ENCODE data around the gene HIRA. TPM values are rescaled to one million over a fixed set of nuclear protein-coding genes. Genes with fewer than 3 reads are reported as not detected.

The HIRA gene
- total and polyA plus RNA-seq, 9 of the 15 experiments (the other 6 are each of a cell fraction or from before 2014, with no cell fraction given): 0.96 to 132 (median 58.4) TPM

DNA sequence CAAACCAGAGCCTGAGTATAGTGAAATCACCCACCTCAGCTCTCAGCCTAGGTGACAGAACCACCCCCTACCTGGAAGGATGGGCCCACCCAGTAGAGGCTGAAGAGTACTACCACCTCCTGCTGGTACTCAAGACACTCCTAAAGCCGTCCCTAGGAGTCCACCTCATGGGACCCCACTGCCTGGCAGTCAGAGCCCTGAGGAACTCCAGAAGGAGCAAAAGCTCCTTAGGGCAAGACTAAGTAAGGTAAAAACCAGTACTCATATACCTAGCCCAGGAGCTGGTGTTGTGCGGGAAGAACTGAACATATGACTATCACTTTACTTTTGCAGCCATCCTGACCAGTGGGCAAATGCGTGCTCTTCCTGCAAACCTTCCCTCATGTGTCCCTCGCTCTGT lies 36.3 kb downstream of the HIRA start:
- H4K20me1 ChIP-seq (replicated peaks; ENCODE audit: control insufficient read depth, insufficient read depth, low read length): 0 out of 2 replicates have a peak, but pooled peaks cover 5% of the 10 kb centered on the region
- no peak overlapping the region for H3K4me3 ChIP-seq
- in situ Hi-C loops (cut with MboI) (no loop called here), intact Hi-C loops (cut with micrococcal nuclease) (loop anchor here (5.0 to 10.0 kb wide), 2 partner anchors 82 to 230 kb away; partner anchors contain the start of genes CDC45 and UFD1)
- no peak overlapping the region for H2AFZ ChIP-seq (ENCODE audit: low read depth, low read length)
- FAIRE-seq (no peak), ATAC-seq (no peak), DNase-seq (ENCODE audit: extremely low read depth in 1 of 4, low spot score in 3 of 4) (no peak)
- no peak overlapping the region for H3K9ac ChIP-seq (ENCODE audit: insufficient read depth in 1 of 2, low read depth in 2 of 2, low read length in 2 of 2)
- BruUV-seq (replicated peaks): no TSS peak
- no peaks in the 10 kb centered on the region for H3K9me3 ChIP-seq (replicated peaks; ENCODE audit: control insufficient read depth, insufficient read depth, low read depth, low read length)
- H3K4me2 ChIP-seq (ENCODE audit: insufficient read depth, low read length): no peak overlapping the region
- H3K4me1 ChIP-seq (replicated peaks in 1 of 2; ENCODE audit: control insufficient read depth in 2 of 2, insufficient read depth in 2 of 2, low read length in 2 of 2): peaks cover 31 to 32% of the 10 kb centered on the region in 2 experiments
- H3K27ac ChIP-seq (ENCODE audit: extremely low read depth, low read depth, low read length): no peak overlapping the region; the same call in 2 of the 3 replicates
- no peaks in the 10 kb centered on the region for H3K27me3 ChIP-seq (ENCODE audit: control insufficient read depth in 2 of 2, insufficient read depth in 2 of 2, low read length in 2 of 2)
- WGBS (ENCODE audit: insufficient coverage, low coverage, missing lambda C conversion rate): 94% methylated on average over 4 of the region's 4 CpGs
- CTCF ChIA-PET (ENCODE audit: low intra/inter-chr PET ratio): no interaction called here
- H3K79me2 ChIP-seq (ENCODE audit: control insufficient read depth, insufficient read depth, low read length): peaks cover 15% of the 10 kb centered on the region; the same call in 2 of the 3 replicates
- POLR2A ChIA-PET: interaction anchor here (0.6 to 15.8 kb wide), 12 partner anchors 8 to 402 kb away, joined by 3 to 245 read pairs (median 8); partner anchors contain the start of genes HIRA and MRPL40
- peaks cover 11% of the 10 kb centered on the region for H3K9me1 ChIP-seq (ENCODE audit: control insufficient read depth, insufficient read depth, low read length)
- H3K36me3 ChIP-seq (ENCODE audit: control insufficient read depth, insufficient read depth, low read length): peaks cover 91% of the 10 kb centered on the region
- no peak for TF ChIP-seq DPF2 (IDR thresholded peaks at IDR 0.05)
- TF ChIP-seq KLF16 (IDR thresholded peaks at IDR 0.05): no peak
- no peak for TF ChIP-seq YY1 (IDR thresholded peaks at IDR 0.05; ENCODE audit: borderline replicate concordance in 1 of 3, control insufficient read depth in 1 of 3, extremely low read depth in 1 of 3, insufficient read depth in 3 of 3, insufficient read length in 1 of 3, insufficient replicate concordance in 2 of 3, low read depth in 1 of 3, low read length in 2 of 3)
- TF ChIP-seq ZC3H8 (IDR thresholded peaks at IDR 0.05): no peak
- no peak for TF ChIP-seq CBFB (CRISPR knock-in tag; IDR thresholded peaks at IDR 0.05)
- no peak for TF ChIP-seq MTF1 (CRISPR knock-in tag; IDR thresholded peaks at IDR 0.05; ENCODE audit: borderline replicate concordance)
- no peak for TF ChIP-seq ZNF140 (CRISPR knock-in tag; IDR thresholded peaks at IDR 0.05)
- no peak for TF ChIP-seq NR4A1 (CRISPR knock-in tag; IDR thresholded peaks at IDR 0.05)
- TF ChIP-seq NR4A1 (tag; IDR thresholded peaks at IDR 0.05): no peak
- no peak for TF ChIP-seq KDM4B (IDR thresholded peaks at IDR 0.05; ENCODE audit: borderline replicate concordance in 2 of 2, low read depth in 1 of 2)
- TF ChIP-seq HNRNPK (IDR thresholded peaks at IDR 0.05; ENCODE audit: low read depth, low read length, poor library complexity, severe bottlenecking): no peak
- no peak for TF ChIP-seq STAT5B (CRISPR knock-in tag; IDR thresholded peaks at IDR 0.05)
- no peak for TF ChIP-seq ZEB2 (IDR thresholded peaks at IDR 0.05)
- TF ChIP-seq POLR2B (IDR thresholded peaks at IDR 0.05; ENCODE audit: low read depth, partially characterized antibody): no peak
- no peak for TF ChIP-seq CBX5 (IDR thresholded peaks at IDR 0.05; ENCODE audit: borderline replicate concordance, low read depth)
- peak; percentile 20 for TF ChIP-seq CHD1 (IDR thresholded peaks at IDR 0.05; ENCODE audit: low read length)
- TF ChIP-seq ZBED1 (IDR thresholded peaks at IDR 0.05): 0 out of 2 replicates have a peak, but pooled peaks have one; percentile 58
- TF ChIP-seq ZNF263 (CRISPR knock-in tag; IDR thresholded peaks at IDR 0.05; ENCODE audit: borderline replicate concordance): no peak
- TF ChIP-seq, protein P1, sequence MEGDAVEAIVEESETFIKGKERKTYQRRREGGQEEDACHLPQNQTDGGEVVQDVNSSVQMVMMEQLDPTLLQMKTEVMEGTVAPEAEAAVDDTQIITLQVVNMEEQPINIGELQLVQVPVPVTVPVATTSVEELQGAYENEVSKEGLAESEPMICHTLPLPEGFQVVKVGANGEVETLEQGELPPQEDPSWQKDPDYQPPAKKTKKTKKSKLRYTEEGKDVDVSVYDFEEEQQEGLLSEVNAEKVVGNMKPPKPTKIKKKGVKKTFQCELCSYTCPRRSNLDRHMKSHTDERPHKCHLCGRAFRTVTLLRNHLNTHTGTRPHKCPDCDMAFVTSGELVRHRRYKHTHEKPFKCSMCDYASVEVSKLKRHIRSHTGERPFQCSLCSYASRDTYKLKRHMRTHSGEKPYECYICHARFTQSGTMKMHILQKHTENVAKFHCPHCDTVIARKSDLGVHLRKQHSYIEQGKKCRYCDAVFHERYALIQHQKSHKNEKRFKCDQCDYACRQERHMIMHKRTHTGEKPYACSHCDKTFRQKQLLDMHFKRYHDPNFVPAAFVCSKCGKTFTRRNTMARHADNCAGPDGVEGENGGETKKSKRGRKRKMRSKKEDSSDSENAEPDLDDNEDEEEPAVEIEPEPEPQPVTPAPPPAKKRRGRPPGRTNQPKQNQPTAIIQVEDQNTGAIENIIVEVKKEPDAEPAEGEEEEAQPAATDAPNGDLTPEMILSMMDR (IDR thresholded peaks at IDR 0.05 in 2 of 3, conservative IDR thresholded peaks at IDR 0.05 in 1 of 3; ENCODE audit: insufficient read depth in 2 of 3, low read depth in 1 of 3, low read length in 3 of 3): 0 out of 6 replicates have a peak, but pooled peaks of 1 of the 3 experiments have one; percentile 22
- TF ChIP-seq, protein P2, sequence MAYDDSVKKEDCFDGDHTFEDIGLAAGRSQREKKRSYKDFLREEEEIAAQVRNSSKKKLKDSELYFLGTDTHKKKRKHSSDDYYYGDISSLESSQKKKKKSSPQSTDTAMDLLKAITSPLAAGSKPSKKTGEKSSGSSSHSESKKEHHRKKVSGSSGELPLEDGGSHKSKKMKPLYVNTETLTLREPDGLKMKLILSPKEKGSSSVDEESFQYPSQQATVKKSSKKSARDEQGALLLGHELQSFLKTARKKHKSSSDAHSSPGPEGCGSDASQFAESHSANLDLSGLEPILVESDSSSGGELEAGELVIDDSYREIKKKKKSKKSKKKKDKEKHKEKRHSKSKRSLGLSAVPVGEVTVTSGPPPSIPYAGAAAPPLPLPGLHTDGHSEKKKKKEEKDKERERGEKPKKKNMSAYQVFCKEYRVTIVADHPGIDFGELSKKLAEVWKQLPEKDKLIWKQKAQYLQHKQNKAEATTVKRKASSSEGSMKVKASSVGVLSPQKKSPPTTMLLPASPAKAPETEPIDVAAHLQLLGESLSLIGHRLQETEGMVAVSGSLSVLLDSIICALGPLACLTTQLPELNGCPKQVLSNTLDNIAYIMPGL (CRISPR knock-in tag; IDR thresholded peaks at IDR 0.05): no peak
- no peak for TF ChIP-seq ESRRB (CRISPR knock-in tag; IDR thresholded peaks at IDR 0.05; ENCODE audit: borderline replicate concordance)
- TF ChIP-seq SLC30A9 (CRISPR knock-in tag; IDR thresholded peaks at IDR 0.05): no peak
